IMR-90 (cell line): ENCODE results near the gene KCNH6. TPM values are rescaled to one million over a fixed set of nuclear protein-coding genes. Genes with fewer than 3 reads are reported as not detected.

Experiments used
- ATAC-seq: fragments of 200-7000 bp; cut with Tn5 transposase; 2 replicates; pipeline ENCODE4 v1.9.1; 2020; ENCODE audit warnings: low read depth, mild to moderate bottlenecking, moderate library complexity
- BruUV-seq: library from RNA; stranded (reverse); fragments of 400-500 nt; replicated peaks from 2 replicates; lab custom pipeline; 2021; lab: Mats Ljungman, UMichigan
- CTCF ChIA-PET: fragments of 300-600 bp; formaldehyde crosslinking; extraction: SDS; loops from one replicate; lab custom pipeline; 2021; ENCODE audit warnings: antibody characterized with exemption; lab: Yijun Ruan, JAX
- POLR2A ChIA-PET: fragments of 300-600 bp; sonication (Branson Sonifier 250); formaldehyde crosslinking; loops from one replicate; lab custom pipeline; 2022; ENCODE audit warnings: antibody characterized with exemption; ENCODE audit not compliant: unreplicated experiment; lab: Charles Lee
- DNase-seq: peaks from one replicate; pipeline ENCODE4 v3.0.0; 2013
- H2AFZ ChIP-seq: replicated peaks from 2 replicates; pipeline ENCODE3; 2013; ENCODE audit warnings: low read length, mild to moderate bottlenecking; ENCODE audit not compliant: poor library complexity
- H2AK5ac ChIP-seq: 2 replicates; pipeline ENCODE4 v1.6.1; 2013; ENCODE audit warnings: low read depth, low read length, inconsistent platforms
- H2AK9ac ChIP-seq: replicated peaks from 2 replicates; pipeline ENCODE3; 2013; ENCODE audit warnings: mild to moderate bottlenecking, low read depth, low read length, moderate library complexity; ENCODE audit not compliant: poor library complexity
- H2BK120ac ChIP-seq: 2 replicates; pipeline ENCODE4 v1.6.1; 2013; ENCODE audit warnings: low read depth, low read length, inconsistent platforms
- H2BK15ac ChIP-seq: 3 replicates; pipeline ENCODE4 v1.6.1; 2013; ENCODE audit warnings: low read depth, low read length, inconsistent platforms
- H2BK20ac ChIP-seq: 2 replicates; pipeline ENCODE4 v1.6.1; 2013; ENCODE audit warnings: low read depth, mild to moderate bottlenecking, inconsistent platforms, low read length, moderate library complexity
- H2BK5ac ChIP-seq: 2 replicates; pipeline ENCODE4 v1.6.1; 2013; ENCODE audit warnings: mild to moderate bottlenecking, low read depth, low read length, inconsistent platforms; ENCODE audit not compliant: poor library complexity, severe bottlenecking
- H3K14ac ChIP-seq: replicated peaks from 2 replicates; pipeline ENCODE4 v1.6.1; 2013; ENCODE audit warnings: low read depth, low read length, inconsistent platforms
- H3K18ac ChIP-seq: 2 replicates; pipeline ENCODE4 v1.6.1; 2013; ENCODE audit warnings: low read depth, low read length, control low read depth
- H3K23ac ChIP-seq: 2 replicates; pipeline ENCODE4 v1.6.1; 2013; ENCODE audit warnings: low read depth, low read length, inconsistent platforms
- H3K27ac ChIP-seq: 2 replicates; pipeline ENCODE4 v1.5.1; 2013; ENCODE audit warnings: mild to moderate bottlenecking, control low read depth, low read length; ENCODE audit not compliant: insufficient read depth
- H3K27me3 ChIP-seq: 2 replicates; pipeline ENCODE4 v1.6.1; 2013; ENCODE audit warnings: low read length; ENCODE audit not compliant: control insufficient read depth, insufficient read depth
- H3K36me3 ChIP-seq: 2 replicates; pipeline ENCODE4 v1.6.1; 2013; ENCODE audit warnings: low read length, mixed read lengths; ENCODE audit not compliant: control insufficient read depth, insufficient read depth
- H3K4ac ChIP-seq: 2 replicates; pipeline ENCODE4 v1.6.1; 2013; ENCODE audit warnings: low read depth, low read length, inconsistent platforms
- H3K4me1 ChIP-seq: 2 replicates; pipeline ENCODE4 v1.6.1; 2013; ENCODE audit warnings: low read length, mixed read lengths; ENCODE audit not compliant: control insufficient read depth, insufficient read depth
- H3K4me2 ChIP-seq: 2 replicates; pipeline ENCODE4 v1.6.1; 2013; ENCODE audit warnings: low read depth, mild to moderate bottlenecking, control low read depth, low read length, moderate library complexity
- H3K4me3 ChIP-seq: 2 replicates; pipeline ENCODE4 v1.5.1; 2013; ENCODE audit warnings: low read depth, mild to moderate bottlenecking, control low read depth, low read length, moderate library complexity; ENCODE audit not compliant: insufficient read depth
- H3K56ac ChIP-seq: 2 replicates; pipeline ENCODE4 v1.6.1; 2013; ENCODE audit warnings: low read length, inconsistent platforms; ENCODE audit not compliant: insufficient read depth; ENCODE audit errors: extremely low read depth
- H3K79me1 ChIP-seq, 2 experiments: 2 replicates each; pipeline ENCODE4 v1.6.1; 2013; ENCODE audit warnings: low read length in 2 of 2, inconsistent platforms in 1 of 2, low read depth in 1 of 2
- H3K9ac ChIP-seq: 2 replicates; pipeline ENCODE4 v1.6.1; 2013; ENCODE audit warnings: low read depth, low read length, control low read depth
- H3K9me1 ChIP-seq: 2 replicates; pipeline ENCODE4 v1.6.1; 2013; ENCODE audit warnings: low read length, inconsistent platforms; ENCODE audit not compliant: insufficient read depth
- H3K9me3 ChIP-seq: 2 replicates; pipeline ENCODE4 v1.6.1; 2013; ENCODE audit warnings: low read length; ENCODE audit not compliant: control insufficient read depth, insufficient read depth
- H4K20me1 ChIP-seq: 2 replicates; pipeline ENCODE4 v1.6.1; 2013; ENCODE audit warnings: low read length, inconsistent platforms; ENCODE audit not compliant: insufficient read depth
- H4K5ac ChIP-seq: 2 replicates; pipeline ENCODE4 v1.6.1; 2013; ENCODE audit warnings: mild to moderate bottlenecking, low read depth, low read length, control low read depth
- H4K8ac ChIP-seq, 2 experiments: 2 replicates each; pipeline ENCODE4 v1.6.1; 2013; ENCODE audit warnings: low read depth in 2 of 2, low read length in 2 of 2, control low read depth in 1 of 2, inconsistent platforms in 1 of 2
- H4K91ac ChIP-seq: 2 replicates; pipeline ENCODE4 v1.6.1; 2013; ENCODE audit warnings: low read depth, low read length, inconsistent platforms; ENCODE audit not compliant: insufficient read depth
- BHLHE40 ChIP-seq: fragments of 150-350 bp; IDR thresholded peaks from 2 replicates; pipeline ENCODE4 v1.6.1; 2016; ENCODE audit warnings: mild to moderate bottlenecking, low read depth, low read length
- CEBPB ChIP-seq: IDR thresholded peaks from 2 replicates; pipeline ENCODE4 v1.6.1; 2012; ENCODE audit warnings: low read depth, low read length, improper control_type of control experiment
- CHD1 ChIP-seq: IDR thresholded peaks from 2 replicates; pipeline ENCODE4 v1.6.1; 2012; ENCODE audit warnings: low read depth, low read length, improper control_type of control experiment
- MXI1 ChIP-seq: IDR thresholded peaks from 2 replicates; pipeline ENCODE4 v1.6.1; 2012; ENCODE audit warnings: low read depth, mild to moderate bottlenecking, low read length, moderate library complexity, borderline replicate concordance
- NFE2L2 ChIP-seq: fragments of 150-350 bp; IDR thresholded peaks from 2 replicates; pipeline ENCODE4 v1.6.1; 2016; ENCODE audit warnings: low read depth, mild to moderate bottlenecking, low read length
- POLR2A ChIP-seq: IDR thresholded peaks from 2 replicates; pipeline ENCODE4 v1.6.1; 2012; ENCODE audit warnings: mild to moderate bottlenecking, low read depth, low read length
- RFX5 ChIP-seq: IDR thresholded peaks from 2 replicates; pipeline ENCODE4 v1.8.0; 2012; ENCODE audit warnings: low read depth, mild to moderate bottlenecking, low read length, moderate library complexity
- WGBS, 2 experiments: methylation state at CpG; one replicate each; pipeline versions ENCODE4 v1.1.5 to v1.1.7; 2013; ENCODE audit warnings: missing lambda C conversion rate in 2 of 2; ENCODE audit not compliant: insufficient read length in 1 of 2; ENCODE audit errors: extremely low coverage in 2 of 2; 5-methylcytosine and 5-hydroxymethylcytosine counted together
- dilution Hi-C: fragments of 300-500 bp; cut with HindIII; formaldehyde crosslinking; loops from one replicate; pipeline ENCODE4 v1.14.3; 2018; ENCODE audit warnings: low sequenced_read_pairs; ENCODE audit not compliant: unreplicated experiment
- in situ Hi-C: fragments of 300-500 bp; cut with MboI; formaldehyde crosslinking; loops from 3 replicates; pipeline ENCODE4 v1.14.3; 2019; ENCODE audit warnings: low sequenced_read_pairs, inconsistent platforms, mixed read lengths
- intact Hi-C: fragments of 100-400 bp; cut with micrococcal nuclease; formaldehyde crosslinking; loops from 2 replicates; pipeline ENCODE4 v1.10.0; 2022
- polyA plus RNA-seq, 3 experiments: library from polyadenylated mRNA; depleted of rRNA; stranded (reverse); fragments of >200 nt; gene quantifications; 2 replicates each; pipeline ENCODE4 v1.2.3, GENCODE V29; 2012; ENCODE audit warnings: low replicate concordance in 1 of 3
- total RNA-seq: library from RNA; depleted of rRNA; stranded (reverse); fragments of >200 nt; gene quantifications from 2 replicates; pipeline ENCODE4 v1.2.3, GENCODE V29; 2012
- TF ChIP-seq, protein P1 (sequence below): conservative IDR thresholded peaks from 2 replicates; pipeline ENCODE4 v1.5.1; 2012; ENCODE audit warnings: mild to moderate bottlenecking, low read depth, low read length, improper control_type of control experiment
- TF ChIP-seq, protein P2 (sequence below): fragments of 150-350 bp; IDR thresholded peaks from 2 replicates; pipeline ENCODE4 v1.6.1; 2017; ENCODE audit warnings: mild to moderate bottlenecking, antibody characterized with exemption, low read length, low read depth
- TF ChIP-seq, protein P3 (sequence below): fragments of 150-350 bp; IDR thresholded peaks from 2 replicates; pipeline ENCODE4 v1.6.1; 2016; ENCODE audit warnings: low read depth, mild to moderate bottlenecking, low read length, moderate library complexity, borderline replicate concordance

Gene KCNH6
- total and polyA plus RNA-seq, 2 of the 4 experiments (the other 2 are of a cell fraction) = 0.17 to 0.18 TPM

DNA sequence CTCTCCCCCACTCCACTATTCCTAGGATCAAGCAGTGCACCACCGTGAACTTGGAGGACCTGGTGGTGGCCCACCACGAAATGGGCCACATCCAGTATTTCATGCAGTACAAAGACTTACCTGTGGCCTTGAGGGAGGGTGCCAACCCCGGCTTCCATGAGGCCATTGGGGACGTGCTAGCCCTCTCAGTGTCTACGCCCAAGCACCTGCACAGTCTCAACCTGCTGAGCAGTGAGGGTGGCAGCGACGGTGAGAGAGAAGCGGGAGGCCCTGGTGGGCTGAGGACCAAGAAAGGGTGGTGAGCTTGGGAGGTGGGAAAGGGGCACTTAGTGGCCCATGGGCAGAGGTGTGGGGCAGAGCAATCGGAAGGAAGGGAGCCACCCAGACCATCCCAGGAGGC is 29.7 kb upstream of the KCNH6 start:
- WGBS, 2 experiments = no CpG with 5 or more reads among the region's 9 CpGs
- Histone ChIP-seq H2AK9ac (no peak overlapping the region), H4K8ac (no peak overlapping the region), H3K9me1 (peaks cover 19% of the 10 kb centered on the region), H3K18ac (no peak overlapping the region), H3K9me3 (no peaks in the 10 kb centered on the region), H3K14ac (no peak overlapping the region), H3K4me3 (no peak overlapping the region), H2BK15ac (no peak overlapping the region; the same call in 2 of the 3 replicates), H2AK5ac (no peak overlapping the region), H3K4ac (no peak overlapping the region), H2AFZ (peak overlapping the region; percentile 47), H2BK120ac (no peak overlapping the region), H3K56ac (no peak overlapping the region), H3K79me1 (no peaks in the 10 kb centered on the region), H3K4me2 (no peak overlapping the region), H2BK5ac (no peak overlapping the region), H3K27ac (no peak overlapping the region), H2BK20ac (no peak overlapping the region), H3K23ac (no peak overlapping the region), H3K9ac (no peak overlapping the region), H3K4me1 (peaks cover 23% of the 10 kb centered on the region), H4K20me1 (no peaks in the 10 kb centered on the region), H4K5ac (no peak overlapping the region), H3K27me3 (peaks cover 9% of the 10 kb centered on the region; the same call in 1 of the 2 replicates), H3K36me3 (no peaks in the 10 kb centered on the region), H4K91ac (no peak overlapping the region)
- BruUV-seq = no TSS peak
- DNase-seq (no peak), ATAC-seq (no peak)
- POLR2A ChIA-PET = no interaction called here
- intact Hi-C loops = no loop called here
- in situ Hi-C loops = no loop called here
- no peak for TF ChIP-seq MXI1
- no peak for TF ChIP-seq POLR2A
- TF ChIP-seq BHLHE40 = no peak
- TF ChIP-seq, protein P1, sequence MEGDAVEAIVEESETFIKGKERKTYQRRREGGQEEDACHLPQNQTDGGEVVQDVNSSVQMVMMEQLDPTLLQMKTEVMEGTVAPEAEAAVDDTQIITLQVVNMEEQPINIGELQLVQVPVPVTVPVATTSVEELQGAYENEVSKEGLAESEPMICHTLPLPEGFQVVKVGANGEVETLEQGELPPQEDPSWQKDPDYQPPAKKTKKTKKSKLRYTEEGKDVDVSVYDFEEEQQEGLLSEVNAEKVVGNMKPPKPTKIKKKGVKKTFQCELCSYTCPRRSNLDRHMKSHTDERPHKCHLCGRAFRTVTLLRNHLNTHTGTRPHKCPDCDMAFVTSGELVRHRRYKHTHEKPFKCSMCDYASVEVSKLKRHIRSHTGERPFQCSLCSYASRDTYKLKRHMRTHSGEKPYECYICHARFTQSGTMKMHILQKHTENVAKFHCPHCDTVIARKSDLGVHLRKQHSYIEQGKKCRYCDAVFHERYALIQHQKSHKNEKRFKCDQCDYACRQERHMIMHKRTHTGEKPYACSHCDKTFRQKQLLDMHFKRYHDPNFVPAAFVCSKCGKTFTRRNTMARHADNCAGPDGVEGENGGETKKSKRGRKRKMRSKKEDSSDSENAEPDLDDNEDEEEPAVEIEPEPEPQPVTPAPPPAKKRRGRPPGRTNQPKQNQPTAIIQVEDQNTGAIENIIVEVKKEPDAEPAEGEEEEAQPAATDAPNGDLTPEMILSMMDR = no peak
- TF ChIP-seq, protein P2, sequence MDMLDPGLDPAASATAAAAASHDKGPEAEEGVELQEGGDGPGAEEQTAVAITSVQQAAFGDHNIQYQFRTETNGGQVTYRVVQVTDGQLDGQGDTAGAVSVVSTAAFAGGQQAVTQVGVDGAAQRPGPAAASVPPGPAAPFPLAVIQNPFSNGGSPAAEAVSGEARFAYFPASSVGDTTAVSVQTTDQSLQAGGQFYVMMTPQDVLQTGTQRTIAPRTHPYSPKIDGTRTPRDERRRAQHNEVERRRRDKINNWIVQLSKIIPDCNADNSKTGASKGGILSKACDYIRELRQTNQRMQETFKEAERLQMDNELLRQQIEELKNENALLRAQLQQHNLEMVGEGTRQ = no peak
- TF ChIP-seq RFX5 = no peak
- TF ChIP-seq, protein P3, sequence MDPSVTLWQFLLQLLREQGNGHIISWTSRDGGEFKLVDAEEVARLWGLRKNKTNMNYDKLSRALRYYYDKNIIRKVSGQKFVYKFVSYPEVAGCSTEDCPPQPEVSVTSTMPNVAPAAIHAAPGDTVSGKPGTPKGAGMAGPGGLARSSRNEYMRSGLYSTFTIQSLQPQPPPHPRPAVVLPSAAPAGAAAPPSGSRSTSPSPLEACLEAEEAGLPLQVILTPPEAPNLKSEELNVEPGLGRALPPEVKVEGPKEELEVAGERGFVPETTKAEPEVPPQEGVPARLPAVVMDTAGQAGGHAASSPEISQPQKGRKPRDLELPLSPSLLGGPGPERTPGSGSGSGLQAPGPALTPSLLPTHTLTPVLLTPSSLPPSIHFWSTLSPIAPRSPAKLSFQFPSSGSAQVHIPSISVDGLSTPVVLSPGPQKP = no peak
- no peak for TF ChIP-seq CHD1
- TF ChIP-seq CEBPB = no peak
- no peak for TF ChIP-seq NFE2L2
- dilution Hi-C loops = no loop called here
- CTCF ChIA-PET = no interaction called here
